ENCODE data around the gene ACOT11.
A peak's percentile ranks its signal among the peaks of the same experiment; 100 is the strongest.

The ACOT11 gene

GRCh38 chr1:54548389-54549044 lies 489 bp downstream of the ACOT11 start:
- H3K4me3 Mint-ChIP-seq: peak overlapping the region in 2 of 3 experiments; percentile 79 to 87
- H3K36me3 Mint-ChIP-seq (ENCODE audit: low read depth): no peaks in the 10 kb centered on the region
- H3K27me3 Mint-ChIP-seq (ENCODE audit: low read depth): peaks cover 6% of the 10 kb centered on the region
- no peaks in the 10 kb centered on the region for H3K9me3 Mint-ChIP-seq
- no peak for TF ChIP-seq CTCF (IDR thresholded peaks at IDR 0.05; ENCODE audit: unreplicated experiment in 3 of 3)
- H3K4me1 Mint-ChIP-seq: peaks cover 59% of the 10 kb centered on the region
- peak overlapping the region; percentile 56 to 94 (median 89) for H3K27ac Mint-ChIP-seq

- Mint-ChIP-seq H3K36me3 (ENCODE audit: low read depth) (no peaks in the 10 kb centered on the region), H3K4me1 (peaks cover 51% of the 10 kb centered on the region), H3K27me3 (ENCODE audit: low read depth) (peaks cover 6% of the 10 kb centered on the region), H3K27ac (peak overlapping the region in 2 of 3 experiments; percentile 49 to 89), H3K9me3 (peaks cover under 1% of the 10 kb centered on the region), H3K4me3 (peak overlapping the region in 2 of 3 experiments; percentile 77 to 87)
- no peak for TF ChIP-seq CTCF (IDR thresholded peaks at IDR 0.05; ENCODE audit: unreplicated experiment in 3 of 3)
These were observed 1.3 kb downstream of the ACOT11 start for GRCh38 chr1:54549181-54549924.

- peaks cover 8% of the 10 kb centered on the region for H3K36me3 Mint-ChIP-seq (ENCODE audit: low read depth)
- no peak for TF ChIP-seq CTCF (IDR thresholded peaks at IDR 0.05; ENCODE audit: unreplicated experiment in 3 of 3)
- peaks cover 6% of the 10 kb centered on the region for H3K27me3 Mint-ChIP-seq (ENCODE audit: low read depth)
- peaks cover 32% of the 10 kb centered on the region for H3K4me1 Mint-ChIP-seq
- H3K9me3 Mint-ChIP-seq: peaks cover 13% of the 10 kb centered on the region
- H3K4me3 Mint-ChIP-seq: no peak overlapping the region
- H3K27ac Mint-ChIP-seq: no peak overlapping the region
These were observed 3.9 kb downstream of the ACOT11 start for GRCh38 chr1:54551891-54552290.

GRCh38 chr1:54553602-54554313 lies 5.7 kb downstream of the ACOT11 start:
- Mint-ChIP-seq H3K9me3 (peaks cover 16% of the 10 kb centered on the region), H3K4me1 (peaks cover 24% of the 10 kb centered on the region), H3K4me3 (no peak overlapping the region), H3K27me3 (ENCODE audit: low read depth) (no peaks in the 10 kb centered on the region), H3K27ac (no peak overlapping the region), H3K36me3 (ENCODE audit: low read depth) (peaks cover 8% of the 10 kb centered on the region)
- no peak for TF ChIP-seq CTCF (IDR thresholded peaks at IDR 0.05; ENCODE audit: unreplicated experiment in 3 of 3)

- Mint-ChIP-seq H3K27me3 (ENCODE audit: low read depth) (no peaks in the 10 kb centered on the region), H3K9me3 (peaks cover 16% of the 10 kb centered on the region)
These were observed 8.1 kb downstream of the ACOT11 start for GRCh38 chr1:54556110-54556509.

More at GRCh38 chr1:54556110-54556509, 8.1 kb downstream of the ACOT11 start:
- Mint-ChIP-seq H3K4me3 (no peak overlapping the region), H3K4me1 (peaks cover 20% of the 10 kb centered on the region), H3K27ac (no peak overlapping the region), H3K36me3 (ENCODE audit: low read depth) (peaks cover 8% of the 10 kb centered on the region)
- no peak for TF ChIP-seq CTCF (IDR thresholded peaks at IDR 0.05; ENCODE audit: unreplicated experiment in 3 of 3)
